ENCODE measurements around the gene ANKRD13A.

ANKRD13A gene

GRCh38 chr12:110028323-110028722, 29.1 kb downstream of the ANKRD13A start:
- TF ChIP-seq CTCF (IDR thresholded peaks at IDR 0.05) = no peak
- Histone ChIP-seq H3K4me3 (ENCODE audit: low read depth in 1 of 2, low read length in 1 of 2) (no peak overlapping the region), H3K4me1 (ENCODE audit: control insufficient read depth in 1 of 2, insufficient read depth in 1 of 2, low read depth in 1 of 2, low read length in 1 of 2) (peaks cover 10 to 11% of the 10 kb centered on the region in 2 experiments), H3K9me3 (peaks cover 4% of the 10 kb centered on the region), H3K27me3 (no peaks in the 10 kb centered on the region), H3K36me3 (peaks cover 98% of the 10 kb centered on the region), H3K27ac (no peak overlapping the region)

GRCh38 chr12:110029290-110029815, 30.1 kb downstream of the ANKRD13A start:
- no peak overlapping the region for H3K27ac ChIP-seq

GRCh38 chr12:110033888-110034287, 34.7 kb downstream of the ANKRD13A start:
- Histone ChIP-seq H3K36me3 (peaks cover 98% of the 10 kb centered on the region), H3K27ac (no peak overlapping the region), H3K4me3 (ENCODE audit: low read depth in 1 of 2, low read length in 1 of 2) (no peak overlapping the region), H3K4me1 (ENCODE audit: control insufficient read depth in 1 of 2, insufficient read depth in 1 of 2, low read depth in 1 of 2, low read length in 1 of 2) (no peaks in the 10 kb centered on the region), H3K9me3 (peaks cover 4% of the 10 kb centered on the region), H3K27me3 (no peaks in the 10 kb centered on the region)
- no peak for TF ChIP-seq CTCF (IDR thresholded peaks at IDR 0.05)

More at GRCh38 chr12:110029290-110029815, 30.1 kb downstream of the ANKRD13A start:
- Histone ChIP-seq H3K4me3 (ENCODE audit: low read depth in 1 of 2, low read length in 1 of 2) (no peak overlapping the region), H3K4me1 (ENCODE audit: control insufficient read depth in 1 of 2, insufficient read depth in 1 of 2, low read depth in 1 of 2, low read length in 1 of 2) (peaks cover 10 to 11% of the 10 kb centered on the region in 2 experiments), H3K9me3 (peaks cover 4% of the 10 kb centered on the region), H3K27me3 (no peaks in the 10 kb centered on the region), H3K36me3 (peaks cover 98% of the 10 kb centered on the region)
- no peak for TF ChIP-seq CTCF (IDR thresholded peaks at IDR 0.05)

- Histone ChIP-seq H3K27me3 (no peaks in the 10 kb centered on the region), H3K9me3 (no peaks in the 10 kb centered on the region), H3K4me1 (ENCODE audit: control insufficient read depth in 1 of 2, insufficient read depth in 1 of 2, low read depth in 1 of 2, low read length in 1 of 2) (peaks cover 7% of the 10 kb centered on the region in 2 experiments), H3K36me3 (peaks cover 96% of the 10 kb centered on the region), H3K4me3 (ENCODE audit: low read depth in 1 of 2, low read length in 1 of 2) (no peak overlapping the region), H3K27ac (no peak overlapping the region)
- TF ChIP-seq CTCF (IDR thresholded peaks at IDR 0.05) = no peak
Measured at GRCh38 chr12:110035534-110036104, 36.4 kb downstream of the ANKRD13A start.

- TF ChIP-seq CTCF (IDR thresholded peaks at IDR 0.05) = no peak
- Histone ChIP-seq H3K27ac (peak overlapping the region; percentile 7), H3K36me3 (peaks cover 91% of the 10 kb centered on the region), H3K27me3 (no peaks in the 10 kb centered on the region), H3K9me3 (no peaks in the 10 kb centered on the region), H3K4me3 (ENCODE audit: low read depth in 1 of 2, low read length in 1 of 2) (no peak overlapping the region), H3K4me1 (ENCODE audit: control insufficient read depth in 1 of 2, insufficient read depth in 1 of 2, low read depth in 1 of 2, low read length in 1 of 2) (peaks cover 7% of the 10 kb centered on the region in 2 experiments)
Measured at GRCh38 chr12:110037315-110037714, 38.1 kb downstream of the ANKRD13A start.
